SW480 (cell line): ENCODE measurements around the gene TNFRSF6B.
"Not testable (repeated sequence)": the region's sequence is repeated elsewhere in the genome, so short reads cannot be mapped to it uniquely, and the experiment has no call there.

ENCODE experiments used
- DNase-seq: peaks from one replicate; pipeline ENCODE4 v3.0.0-alpha.2; 2016; ENCODE audit warnings: low spot score

The TNFRSF6B gene

DNA sequence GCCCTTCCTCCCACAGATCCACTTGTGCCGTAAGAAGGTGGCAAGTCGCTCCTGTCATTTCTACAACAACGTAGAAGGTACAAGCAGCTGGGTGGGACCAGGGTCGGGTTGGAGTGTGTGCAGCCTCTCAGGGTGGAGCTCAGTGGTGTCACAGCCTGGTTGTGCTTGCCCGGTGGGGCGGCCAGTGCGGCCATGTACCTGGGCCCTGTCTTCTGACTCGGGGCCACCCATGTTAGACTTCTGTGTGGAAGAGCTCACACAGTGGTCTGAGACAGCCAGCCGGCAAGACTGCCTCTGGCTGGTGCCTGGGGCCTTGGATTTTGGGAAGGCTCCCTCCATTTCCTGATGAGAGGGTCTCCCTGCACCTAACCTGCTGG is 33.7 kb upstream of the TNFRSF6B start:
- no peak for DNase-seq

DNA sequence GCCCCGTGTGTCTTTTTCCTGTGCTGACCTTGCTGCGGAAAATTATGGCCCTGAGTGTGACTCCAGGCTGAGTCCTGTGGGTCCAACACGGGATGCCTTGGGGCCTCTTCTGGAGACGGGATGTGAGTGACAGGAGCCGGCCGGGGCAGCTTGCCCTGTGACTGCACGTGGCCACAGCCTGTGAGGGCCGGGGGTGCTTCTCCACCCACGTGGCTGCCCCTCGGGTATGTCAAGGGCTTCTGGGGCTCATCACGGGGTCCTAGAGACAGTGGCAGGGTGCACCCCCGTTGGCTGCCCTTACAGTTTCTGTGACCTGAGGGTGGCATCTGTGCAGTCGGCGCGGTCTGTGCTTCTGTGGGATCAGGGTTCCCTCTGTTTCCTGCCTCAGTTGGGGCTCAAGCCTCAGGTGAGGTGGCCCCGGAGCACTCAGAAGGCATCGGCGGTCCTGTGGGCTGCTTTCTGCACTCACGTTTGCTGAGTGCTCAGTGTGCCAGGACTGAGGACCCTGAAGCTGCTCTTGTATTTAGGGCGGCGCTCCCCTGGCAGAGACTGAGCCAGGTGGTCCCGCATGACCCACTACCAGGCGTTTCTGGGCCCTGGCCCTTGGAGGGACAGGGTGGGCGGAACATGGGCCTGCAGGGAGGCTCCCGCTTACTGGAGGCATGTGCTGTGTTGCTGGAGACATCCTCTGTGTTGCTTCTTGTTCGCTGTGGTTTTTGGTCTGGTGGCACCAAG is 33.0 kb upstream of the TNFRSF6B start:
- no peak for DNase-seq

DNA sequence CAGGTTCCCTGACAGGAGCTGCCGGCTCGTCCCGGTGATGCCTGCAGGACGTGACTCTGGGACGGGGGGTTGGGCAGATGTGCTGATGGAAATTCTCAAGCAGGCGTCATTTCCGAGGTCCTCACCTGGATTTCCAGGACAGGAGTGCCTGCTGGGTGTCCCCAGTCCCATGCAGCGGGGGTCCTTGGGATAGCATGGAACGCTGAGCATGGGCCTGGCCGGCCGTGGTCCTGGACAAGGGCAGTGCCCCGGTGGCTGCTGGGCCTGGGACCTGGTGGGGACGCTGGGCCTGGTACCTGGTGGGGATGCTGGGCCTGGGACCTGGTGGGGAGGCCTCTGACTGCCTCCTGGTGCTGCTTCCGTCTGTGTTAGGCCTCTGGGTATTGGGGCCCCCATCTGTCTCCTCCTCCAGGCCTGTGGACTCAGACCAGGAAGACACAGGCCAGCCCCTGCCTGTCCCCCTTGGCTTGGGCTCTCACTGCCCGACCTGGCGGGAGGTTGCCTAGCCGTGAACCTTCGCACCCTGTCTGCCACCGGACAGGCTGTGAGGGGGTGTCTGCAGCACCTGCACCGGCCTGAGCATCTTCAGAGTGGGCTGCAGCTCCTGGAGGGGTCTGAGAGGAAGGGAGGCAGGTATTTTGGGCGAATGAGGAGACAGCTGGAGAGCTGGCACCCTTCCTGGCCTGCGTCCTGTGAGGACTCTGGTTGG is 32.2 kb upstream of the TNFRSF6B start:
- DNase-seq: no peak

DNA sequence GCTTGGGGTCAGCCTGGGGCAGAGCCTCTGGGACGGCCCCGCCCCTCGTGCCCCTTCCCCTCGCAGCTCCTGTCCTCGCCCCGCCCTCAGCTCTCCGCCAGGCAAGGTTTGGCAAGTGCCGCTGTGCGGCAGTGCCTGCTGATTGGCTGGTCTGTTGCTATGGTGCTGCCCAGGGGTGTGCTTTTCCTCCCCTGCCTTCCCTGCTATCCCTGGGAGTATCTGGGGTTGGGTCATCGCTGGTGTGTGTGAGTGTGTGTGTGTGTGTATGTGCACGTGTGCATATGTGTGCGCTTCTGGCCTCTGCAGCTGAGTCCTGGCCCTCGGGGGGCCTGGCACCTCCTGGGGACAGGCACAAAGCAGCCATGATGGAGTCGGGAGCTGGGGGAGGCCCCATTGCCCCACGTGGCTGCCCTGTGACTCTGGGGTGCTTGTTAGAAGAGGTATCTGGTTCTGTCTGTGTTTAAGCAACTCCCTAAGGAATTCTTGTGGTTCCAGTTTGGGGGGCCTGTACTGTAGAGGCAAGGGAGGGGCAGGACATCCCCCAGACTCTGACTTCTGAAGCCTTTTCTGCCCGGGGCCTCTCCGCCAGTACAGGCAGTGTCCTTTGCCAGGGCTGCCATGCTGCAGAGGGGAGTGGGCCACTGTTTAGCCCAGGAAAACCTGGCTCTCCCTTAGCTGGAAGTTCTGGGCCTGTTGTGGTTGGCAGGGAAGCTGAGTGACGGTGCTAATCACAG is 31.4 kb upstream of the TNFRSF6B start:
- DNase-seq: no peak

DNA sequence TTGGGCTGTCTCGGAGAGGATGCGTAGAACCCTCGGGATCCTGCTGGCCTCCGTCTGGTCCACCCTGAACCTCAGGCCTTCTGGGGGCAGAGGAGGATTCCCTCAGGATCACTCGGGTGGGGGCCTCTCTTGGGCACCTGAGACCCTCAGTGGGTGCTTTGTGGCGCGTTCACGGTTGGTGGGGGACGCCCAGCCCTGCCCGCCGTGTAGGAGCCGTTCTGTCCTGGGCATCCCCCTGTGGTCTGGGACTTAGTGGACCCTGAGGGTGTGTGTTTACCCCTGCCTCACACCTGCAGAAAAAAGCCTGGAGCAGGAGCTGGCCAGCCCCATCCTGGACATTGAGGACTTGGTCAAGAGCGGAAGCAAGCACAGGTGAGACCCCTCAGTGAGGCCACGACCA is 30.7 kb upstream of the TNFRSF6B start:
- DNase-seq: no peak

DNA sequence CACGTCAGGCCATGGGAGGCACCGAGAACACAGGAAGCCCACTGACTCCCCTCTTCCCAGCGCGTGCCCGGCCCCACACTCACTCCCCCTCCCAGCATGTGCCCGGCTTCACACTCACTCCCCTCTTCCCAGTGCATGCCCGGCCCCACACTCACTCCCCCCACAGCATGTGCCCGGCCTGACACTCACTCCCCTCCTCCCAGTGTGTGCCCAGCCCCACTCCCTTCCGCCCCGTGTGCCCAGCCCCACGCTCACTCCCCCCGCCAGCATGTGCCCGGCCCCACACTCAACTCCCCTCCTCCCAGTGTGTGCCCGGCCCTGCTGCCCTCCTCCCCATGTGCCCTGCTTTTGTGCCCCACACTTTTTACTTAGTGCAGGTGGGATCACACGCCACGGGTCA is 28.6 kb upstream of the TNFRSF6B start:
- no peak for DNase-seq

DNA sequence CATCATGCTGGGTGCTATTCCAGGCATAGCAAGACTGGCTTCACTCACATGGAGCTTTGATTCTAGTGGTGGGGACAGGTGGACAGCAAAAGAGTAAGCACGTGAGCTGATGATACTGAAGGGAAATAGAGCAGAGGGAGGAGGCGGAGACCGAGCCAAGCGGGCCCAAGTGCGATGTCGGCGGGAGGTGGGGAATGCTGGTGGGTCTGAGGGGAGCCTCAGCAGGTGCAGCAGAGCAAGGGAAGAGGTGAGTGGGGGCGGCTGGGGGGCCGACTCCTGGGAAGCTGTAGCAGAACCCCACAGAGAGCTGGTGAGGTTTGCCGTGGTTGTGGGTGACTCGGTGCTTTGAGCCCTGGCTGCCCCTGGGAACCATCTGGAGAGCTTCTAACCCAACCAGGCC is 28.1 kb upstream of the TNFRSF6B start:
- no peak for DNase-seq

DNA sequence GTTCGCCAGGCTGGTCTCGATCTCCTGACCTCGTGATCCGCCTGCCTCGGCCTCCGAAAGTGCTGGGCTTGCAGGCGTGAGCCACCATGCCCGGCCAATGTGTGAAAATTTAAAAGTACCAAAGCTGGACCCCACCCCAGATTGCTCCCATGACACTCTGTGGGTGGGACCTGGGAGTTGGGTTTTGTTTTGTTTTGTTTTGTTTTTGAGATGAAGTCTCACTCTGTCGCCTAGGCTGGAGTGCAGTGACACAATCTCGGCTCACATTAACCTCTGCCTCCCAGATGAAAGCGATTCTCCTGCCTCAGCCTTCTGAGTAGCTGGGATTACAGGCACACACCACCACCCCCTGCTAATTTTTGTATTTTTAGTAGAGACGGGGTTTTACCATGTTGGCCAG is 24.8 kb upstream of the TNFRSF6B start:
- DNase-seq: not testable (repeated sequence)

DNA sequence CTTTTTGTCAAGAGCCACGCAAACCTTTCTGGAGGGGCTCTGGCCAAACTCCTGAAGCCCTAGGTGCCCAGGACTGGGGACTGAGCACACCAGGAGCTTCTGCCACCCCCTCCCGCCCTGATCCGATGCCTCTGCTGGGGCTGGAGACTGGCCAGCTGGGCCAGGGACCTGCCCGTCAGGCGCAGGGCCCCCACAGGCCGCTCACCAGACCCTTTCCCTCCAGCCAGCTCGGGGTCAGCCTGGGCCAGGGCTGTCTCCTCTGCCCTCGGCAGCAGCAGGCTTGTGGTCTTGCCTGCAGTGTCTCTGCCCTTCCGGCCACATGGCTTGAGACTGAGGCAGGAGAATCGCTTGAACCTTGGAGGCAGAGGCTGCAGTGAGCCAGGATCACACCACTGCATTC is 23.8 kb upstream of the TNFRSF6B start:
- DNase-seq: no peak

DNA sequence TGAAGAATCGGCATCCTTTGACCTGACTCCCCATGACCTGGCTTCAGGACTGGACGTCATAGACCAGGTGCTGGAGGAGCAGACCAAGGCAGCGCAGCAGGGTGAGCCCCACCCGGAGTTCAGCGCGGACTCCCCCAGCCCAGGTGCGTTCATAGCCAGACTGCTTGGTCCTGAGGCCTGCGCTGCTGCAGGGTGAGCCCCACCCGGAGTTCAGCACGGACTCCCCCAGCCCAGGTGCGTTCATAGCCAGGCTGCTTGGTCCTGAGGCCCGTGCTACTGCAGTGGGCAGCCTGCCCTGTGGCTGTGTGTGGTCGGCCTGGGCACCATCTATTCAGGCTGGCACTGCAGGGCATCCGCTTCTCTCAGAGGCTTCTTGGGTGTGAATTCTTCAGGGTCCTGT is 22.5 kb upstream of the TNFRSF6B start:
- DNase-seq: no peak

DNA sequence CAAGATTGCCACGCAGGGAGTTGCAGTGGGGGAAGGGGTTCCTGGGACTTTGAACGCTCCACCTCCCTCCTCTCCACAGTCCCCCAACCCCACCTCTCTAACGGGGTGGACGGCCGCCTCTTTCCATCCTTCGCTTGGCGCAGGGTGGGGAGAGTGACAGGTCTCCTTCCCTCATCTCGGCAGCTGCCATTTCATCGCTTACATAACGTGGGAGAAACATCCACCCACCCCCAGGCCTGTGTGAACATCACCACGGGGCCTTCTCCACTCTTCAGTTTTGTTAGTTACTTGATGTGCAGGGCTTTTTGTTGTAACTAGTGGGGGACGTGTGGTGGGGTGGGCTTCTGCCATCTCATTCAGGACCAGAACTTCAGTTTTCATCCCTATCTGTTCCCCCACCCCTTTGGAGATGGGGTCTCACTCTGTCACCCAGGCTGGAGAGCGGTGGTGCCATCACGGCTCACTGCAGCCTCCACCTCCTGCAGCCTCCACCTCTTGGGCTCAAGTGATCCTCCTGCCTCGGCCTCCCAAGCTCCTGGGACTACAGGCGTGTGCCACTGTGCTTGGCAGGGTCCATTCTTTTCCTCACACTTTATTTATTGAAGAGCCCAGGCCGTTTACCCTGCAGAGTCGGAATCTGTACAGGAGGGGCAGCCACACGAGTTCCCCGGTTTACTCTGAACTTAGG is 20.6 kb upstream of the TNFRSF6B start:
- DNase-seq: no peak

DNA sequence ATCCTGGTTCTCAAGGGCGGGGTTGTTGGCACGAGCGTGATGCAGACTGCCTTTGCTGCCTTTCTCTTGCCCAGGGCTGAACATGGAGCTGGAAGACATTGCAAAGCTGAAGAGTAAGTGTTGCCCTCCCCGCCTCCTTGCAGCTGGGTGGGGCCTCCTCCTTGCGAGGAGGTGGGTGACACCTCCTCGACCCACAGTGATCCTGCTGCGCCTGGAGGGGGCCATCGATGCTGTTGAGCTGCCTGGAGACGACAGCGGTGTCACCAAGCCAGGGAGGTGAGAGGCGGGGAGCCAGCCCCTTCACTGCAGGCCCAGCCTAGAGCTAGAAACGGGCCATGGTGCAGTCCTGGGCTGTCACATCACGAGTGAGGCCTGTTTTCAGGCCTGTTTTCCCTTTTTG is 18.4 kb upstream of the TNFRSF6B start:
- DNase-seq: no peak

DNA sequence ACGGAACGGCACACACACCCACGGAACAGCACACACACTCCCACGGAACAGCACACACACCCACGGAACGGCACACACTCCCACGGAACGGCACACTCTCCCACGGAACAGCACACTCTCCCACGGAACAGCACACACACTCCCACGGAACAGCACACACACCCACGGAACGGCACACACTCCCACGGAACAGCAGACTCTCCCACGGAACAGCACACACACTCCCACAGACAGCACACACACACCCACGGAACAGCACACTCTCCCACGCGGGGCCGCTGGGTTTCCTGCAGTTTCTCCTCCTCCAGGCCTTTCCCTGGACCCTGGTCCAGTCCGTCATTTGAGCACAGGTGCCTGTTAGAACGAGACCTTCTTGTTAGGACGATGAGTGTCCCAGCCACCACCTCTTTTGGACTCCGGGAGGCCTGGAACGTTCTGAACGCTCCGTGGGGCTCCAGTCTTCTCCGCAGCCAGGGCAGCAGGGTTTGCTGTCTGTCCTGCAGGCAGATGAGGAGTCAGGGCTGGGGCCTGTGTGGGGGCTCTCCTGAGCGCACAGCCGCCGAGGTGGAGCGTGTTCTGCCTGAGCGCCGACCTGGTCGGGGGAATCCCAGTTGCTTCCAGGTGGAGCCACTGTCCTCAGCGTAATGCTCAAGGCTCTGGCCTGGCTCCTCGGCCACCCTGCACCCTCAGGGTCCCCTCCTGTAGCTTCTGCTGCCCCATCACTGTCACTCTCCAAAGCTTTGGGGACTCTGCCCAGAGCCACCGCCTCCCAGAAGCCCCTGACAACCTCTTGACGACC is 17.6 kb upstream of the TNFRSF6B start:
- DNase-seq: no peak

DNA sequence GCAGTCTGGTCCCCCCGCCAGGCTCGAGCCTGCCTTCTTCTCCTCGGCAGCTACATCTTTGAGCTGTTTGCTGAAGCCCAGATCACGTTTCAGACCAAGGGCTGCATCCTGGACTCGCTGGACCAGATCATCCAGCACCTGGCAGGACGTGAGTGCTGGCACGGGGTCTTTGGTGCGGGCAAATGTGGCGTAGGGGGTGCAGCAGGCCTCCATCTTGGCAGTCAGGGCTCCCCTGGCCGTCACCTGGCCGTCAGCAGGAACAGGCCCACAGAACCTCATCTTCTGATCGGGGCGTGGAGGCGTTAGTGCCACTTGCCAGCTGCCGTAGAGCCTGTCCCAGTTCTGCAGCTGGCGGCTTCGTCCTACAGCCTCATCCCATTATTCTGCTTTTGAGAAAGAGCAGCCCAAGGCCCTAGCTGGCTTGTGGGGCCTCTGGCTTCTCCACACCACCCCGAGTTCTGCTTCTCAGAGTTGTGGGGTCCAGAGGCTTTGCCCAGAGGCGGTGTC is 16.6 kb upstream of the TNFRSF6B start:
- DNase-seq: no peak

DNA sequence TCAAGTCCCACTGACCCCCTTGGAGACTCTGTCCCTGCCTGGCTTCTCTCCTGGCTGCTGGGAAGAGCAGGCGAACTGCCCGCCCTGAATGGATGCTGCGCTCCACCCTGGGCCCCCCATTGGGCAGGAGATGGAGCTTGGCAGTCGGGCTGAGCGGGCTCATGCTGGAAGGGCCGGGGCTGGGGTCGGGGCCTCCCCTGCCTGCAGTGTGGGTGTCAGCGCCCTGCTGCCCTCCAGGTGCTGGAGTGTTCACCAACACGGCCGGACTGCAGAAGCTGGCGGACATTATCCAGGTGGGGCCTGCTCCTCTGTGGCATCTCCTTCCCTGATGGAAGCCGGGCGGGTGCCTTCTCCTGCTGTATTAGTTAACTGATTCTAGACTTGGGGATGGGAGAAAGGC is 16.0 kb upstream of the TNFRSF6B start:
- DNase-seq: no peak

DNA sequence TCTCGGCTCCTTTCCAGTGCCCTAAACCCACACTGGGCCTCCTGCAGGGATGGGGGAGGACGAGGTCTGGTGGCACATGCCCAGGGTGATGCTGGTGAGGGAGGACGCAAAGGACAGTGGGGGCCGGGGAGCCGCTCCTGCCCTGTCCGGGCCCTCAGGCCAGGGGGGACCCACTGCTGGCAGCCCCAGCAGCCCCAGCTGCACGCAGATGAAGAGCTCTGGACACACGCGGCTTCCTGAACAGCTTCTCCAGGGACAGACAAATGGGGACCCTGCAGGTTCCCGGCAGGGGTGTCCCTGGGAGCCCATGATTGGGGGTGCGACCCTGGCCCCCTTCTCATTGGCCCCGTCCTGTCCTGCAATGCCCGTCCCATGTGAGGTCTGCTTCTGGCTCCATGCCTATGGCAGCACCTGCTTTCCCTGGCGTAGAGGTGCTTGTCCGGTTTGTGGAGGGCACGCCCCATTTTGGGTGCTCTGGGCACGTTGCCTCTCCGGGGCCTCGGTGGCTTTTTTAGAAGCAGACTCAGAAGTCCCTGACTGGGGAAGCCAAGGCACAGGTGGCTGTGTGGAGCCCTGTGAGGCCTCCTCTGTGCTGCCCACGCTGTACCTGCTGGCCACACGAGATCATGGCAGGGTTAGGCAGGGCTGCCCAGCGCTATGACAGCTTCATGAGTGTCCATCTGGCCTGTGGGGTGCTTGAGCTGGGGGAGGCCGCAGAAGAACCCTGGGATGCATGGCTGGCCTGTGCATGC is 15.4 kb upstream of the TNFRSF6B start:
- DNase-seq: no peak

DNA sequence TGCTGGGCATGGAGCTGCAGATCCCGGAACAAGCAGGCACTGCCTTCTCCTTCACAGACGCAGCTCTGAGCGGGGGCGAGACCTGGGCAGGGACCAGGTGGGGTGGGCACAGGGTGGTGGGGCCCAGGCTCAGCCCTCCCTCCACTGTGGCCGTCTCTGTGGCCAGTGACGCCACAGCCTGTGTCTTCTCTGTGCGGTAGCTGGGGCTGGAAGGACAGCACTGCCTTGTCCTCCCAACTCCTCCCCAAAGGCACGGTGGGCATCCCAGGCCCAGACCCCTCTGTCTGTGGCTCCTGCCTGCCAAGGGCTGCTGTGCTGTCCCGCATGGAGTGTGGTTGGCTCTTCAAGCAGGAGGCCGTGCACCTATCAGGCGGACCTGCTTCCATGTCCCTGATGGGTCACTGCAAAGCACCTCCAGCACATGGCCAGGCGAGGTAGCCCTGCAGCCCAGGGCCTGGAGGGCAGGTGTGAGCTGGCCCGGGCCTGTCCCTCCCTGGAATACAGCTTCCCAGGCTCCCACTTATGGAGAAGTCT is 14.8 kb upstream of the TNFRSF6B start:
- DNase-seq: no peak

DNA sequence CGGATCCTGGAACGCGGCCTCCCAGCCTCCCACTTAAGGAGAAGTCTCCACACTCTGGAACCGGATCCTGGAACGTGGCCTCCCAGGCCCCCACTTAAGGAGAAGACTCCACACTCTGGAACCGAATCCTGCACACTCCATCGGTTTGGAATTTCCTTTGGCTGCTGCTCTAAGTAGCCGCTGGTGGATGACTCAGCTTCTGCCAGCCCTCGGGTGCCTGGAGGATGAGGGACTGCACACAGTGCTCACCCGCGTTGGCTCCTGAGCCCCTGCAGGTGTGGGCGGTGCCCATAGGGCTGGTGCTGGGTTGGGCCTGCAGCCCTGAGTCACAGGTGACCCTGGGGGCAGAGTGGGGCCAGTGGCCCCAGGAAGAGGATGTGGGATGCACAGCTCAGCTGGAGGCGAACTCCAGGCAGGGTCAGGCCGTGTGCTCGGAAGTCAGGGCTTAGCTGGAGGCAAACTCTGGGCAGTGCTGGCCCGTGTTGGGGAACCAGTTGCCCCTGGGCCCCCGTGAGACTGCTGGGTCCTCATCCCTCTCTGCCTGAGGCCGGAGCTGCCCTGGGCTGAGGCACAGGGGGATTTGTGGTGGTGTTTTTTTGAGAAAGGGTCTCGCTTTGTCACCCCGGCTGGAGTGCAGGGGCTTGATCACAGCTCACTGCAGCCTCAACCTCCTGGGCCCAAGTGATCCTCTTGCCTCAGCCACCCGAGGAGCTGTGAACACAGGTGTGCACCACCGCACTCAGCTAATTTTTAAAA is 13.9 kb upstream of the TNFRSF6B start:
- DNase-seq: peak; percentile 99

DNA sequence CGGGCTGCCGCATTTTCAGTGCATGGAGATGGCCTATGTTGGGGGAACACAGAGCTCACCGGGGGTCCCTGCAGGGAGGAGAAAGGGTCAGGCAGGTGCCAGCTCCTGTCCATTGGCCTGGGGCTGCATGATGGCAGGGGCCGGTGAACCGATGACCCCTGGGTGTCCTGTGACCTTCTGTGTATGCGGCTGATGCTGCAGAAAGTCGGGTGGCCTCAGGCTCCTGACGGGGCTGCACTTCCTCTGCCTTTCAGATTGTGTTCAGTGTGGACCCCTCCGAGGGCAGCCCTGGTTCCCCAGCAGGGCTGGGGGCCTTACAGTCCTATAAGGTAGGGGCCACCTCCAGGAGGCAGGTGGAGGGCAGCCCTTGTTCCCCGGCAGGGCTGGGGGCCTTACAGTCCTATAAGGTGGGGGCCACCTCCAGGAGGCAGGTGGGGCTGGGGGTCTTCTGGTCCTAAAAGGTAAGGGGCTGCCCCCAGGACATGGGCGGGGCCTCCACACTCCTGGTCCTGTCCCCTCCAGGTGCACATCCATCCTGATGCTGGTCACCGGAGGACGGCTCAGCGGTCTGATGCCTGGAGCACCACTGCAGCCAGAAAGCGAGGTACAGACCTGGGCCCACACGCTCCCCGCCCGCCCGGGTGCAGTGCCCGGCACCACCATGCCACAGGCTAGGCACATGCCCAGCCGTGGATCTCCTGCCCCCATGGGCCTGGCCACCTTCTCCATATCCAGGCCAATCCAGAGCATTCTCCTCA is 11.0 kb upstream of the TNFRSF6B start:
- DNase-seq: no peak
